Measurements from ENCODE around the gene TRAK1. TPM values are rescaled to one million over a fixed set of nuclear protein-coding genes. Genes with fewer than 3 reads are reported as not detected.

Gene TRAK1
- total and polyA plus RNA-seq, 2 donors (not counting 1 experiment from before 2014, with no cell fraction given) = 71.3 to 129 TPM

GRCh38 chr3:42123824-42124658 is 32.9 kb downstream of the TRAK1 start:
- DNase-seq = no peak
- no peak overlapping the region for H3K27ac Mint-ChIP-seq
- intact Hi-C loops (cut with micrococcal nuclease) = no loop called here
- H3K4me1 ChIP-seq (ENCODE audit: control insufficient read depth in 2 of 2, insufficient read depth in 2 of 2, low read length in 2 of 2) = peaks cover 46 to 49% of the 10 kb centered on the region in 2 donors
- H3K9me3 ChIP-seq (ENCODE audit: control extremely low read depth in 1 of 3, control insufficient read depth in 2 of 3, insufficient read depth in 1 of 3, low read length in 2 of 3) = no peaks in the 10 kb centered on the region
- H3K4me2 ChIP-seq (replicated peaks; ENCODE audit: low read depth, low read length, poor library complexity, severe bottlenecking) = no peak overlapping the region
- ChIA-PET CTCF (interaction anchor here (0.9 to 1.7 kb wide), 2 partner anchors 67 to 69 kb away, joined by 3 to 9 read pairs; no protein-coding TSS in a partner anchor), POLR2A (no interaction called here)
- no peaks in the 10 kb centered on the region for H3K9me3 Mint-ChIP-seq (ENCODE audit: insufficient read depth)
- no peak for TF ChIP-seq EZH2 (IDR thresholded peaks at IDR 0.05; ENCODE audit: borderline replicate concordance, insufficient read depth, low read depth, low read length, poor library complexity, severe bottlenecking)
- no peak for TF ChIP-seq CTCF (IDR thresholded peaks at IDR 0.05)
- no peak overlapping the region for H3K4me3 Mint-ChIP-seq
- H3K27me3 Mint-ChIP-seq = no peaks in the 10 kb centered on the region
- H3K4me1 Mint-ChIP-seq = peaks cover 75% of the 10 kb centered on the region
- H3K9ac ChIP-seq (ENCODE audit: low read length) = no peak overlapping the region
- H3K79me2 ChIP-seq (ENCODE audit: control insufficient read depth, insufficient read depth, low read length) = peaks cover 86% of the 10 kb centered on the region
- WGBS (ENCODE audit: insufficient coverage) = 100% methylated on average over 4 of the region's 5 CpGs
- H4K20me1 ChIP-seq (ENCODE audit: control insufficient read depth, insufficient read depth, low read length, poor library complexity, severe bottlenecking) = peaks cover 68% of the 10 kb centered on the region
- no peak overlapping the region for H2AFZ ChIP-seq (ENCODE audit: insufficient read depth, low read depth, low read length, poor library complexity, severe bottlenecking)
- no peaks in the 10 kb centered on the region for H3K27me3 ChIP-seq (replicated peaks in 1 of 4; ENCODE audit: control extremely low read depth in 1 of 4, control insufficient read depth in 3 of 4, insufficient read depth in 4 of 4, low read length in 3 of 4)
- peaks cover 7 to 27% of the 10 kb centered on the region in 2 experiments for H3K36me3 ChIP-seq (replicated peaks in 1 of 2; ENCODE audit: control extremely low read depth in 1 of 2, control insufficient read depth in 1 of 2, extremely low read depth in 1 of 2, insufficient read depth in 2 of 2, low read length in 1 of 2)
- no peak for ATAC-seq (ENCODE audit: low read depth)
- H3K4me3 ChIP-seq (ENCODE audit: control extremely low read depth in 1 of 5, extremely low read depth in 1 of 5, insufficient read depth in 1 of 5, low read depth in 2 of 5, low read length in 4 of 5) = no peak overlapping the region
- H3K27ac ChIP-seq (ENCODE audit: low read length in 2 of 2) = no peak overlapping the region

GRCh38 chr3:42127226-42127625 is 36.1 kb downstream of the TRAK1 start:
- intact Hi-C loops (cut with micrococcal nuclease) = no loop called here
- Mint-ChIP-seq H3K9me3 (ENCODE audit: insufficient read depth) (no peaks in the 10 kb centered on the region), H3K4me1 (peaks cover 59% of the 10 kb centered on the region), H3K27me3 (no peaks in the 10 kb centered on the region), H3K27ac (peak overlapping the region; percentile 76), H3K4me3 (peak overlapping the region; percentile 39)
- TF ChIP-seq EZH2 (IDR thresholded peaks at IDR 0.05; ENCODE audit: borderline replicate concordance, insufficient read depth, low read depth, low read length, poor library complexity, severe bottlenecking) (no peak), CTCF (IDR thresholded peaks at IDR 0.05) (no peak)
- peak overlapping the region; percentile 44 for H3K4me2 ChIP-seq (replicated peaks; ENCODE audit: low read depth, low read length, poor library complexity, severe bottlenecking)
- ChIA-PET POLR2A (no interaction called here), CTCF (interaction anchor here (0.6 to 0.9 kb wide), 2 partner anchors 64 to 174 kb away, joined by 3 read pairs; no protein-coding TSS in a partner anchor)
- H3K36me3 ChIP-seq (replicated peaks in 1 of 2; ENCODE audit: control extremely low read depth in 1 of 2, control insufficient read depth in 1 of 2, extremely low read depth in 1 of 2, insufficient read depth in 2 of 2, low read length in 1 of 2) = peaks cover 10 to 43% of the 10 kb centered on the region in 2 experiments
- ATAC-seq (ENCODE audit: low read depth) (peak; percentile 69), DNase-seq (peak; percentile 51)
- H3K4me3 ChIP-seq (ENCODE audit: control extremely low read depth in 1 of 5, extremely low read depth in 1 of 5, insufficient read depth in 1 of 5, low read depth in 2 of 5, low read length in 4 of 5) = no peak overlapping the region
- no CpG with 5 or more reads among the region's 3 CpGs for WGBS (ENCODE audit: insufficient coverage)
- no peak overlapping the region for H2AFZ ChIP-seq (ENCODE audit: insufficient read depth, low read depth, low read length, poor library complexity, severe bottlenecking)
- H3K9ac ChIP-seq (ENCODE audit: low read length) = no peak overlapping the region
- no peaks in the 10 kb centered on the region for H3K27me3 ChIP-seq (replicated peaks in 1 of 4; ENCODE audit: control extremely low read depth in 1 of 4, control insufficient read depth in 3 of 4, insufficient read depth in 4 of 4, low read length in 3 of 4)
- peaks cover 71% of the 10 kb centered on the region for H4K20me1 ChIP-seq (ENCODE audit: control insufficient read depth, insufficient read depth, low read length, poor library complexity, severe bottlenecking)
- H3K4me1 ChIP-seq (ENCODE audit: control insufficient read depth in 2 of 2, insufficient read depth in 2 of 2, low read length in 2 of 2) = peaks cover 36 to 41% of the 10 kb centered on the region in 2 donors
- peaks cover 84% of the 10 kb centered on the region for H3K79me2 ChIP-seq (ENCODE audit: control insufficient read depth, insufficient read depth, low read length)
- peak overlapping the region; percentile 2 to 42 for H3K27ac ChIP-seq (ENCODE audit: low read length in 2 of 2)
- H3K9me3 ChIP-seq (ENCODE audit: control extremely low read depth in 1 of 3, control insufficient read depth in 2 of 3, insufficient read depth in 1 of 3, low read length in 2 of 3) = no peaks in the 10 kb centered on the region

Data from B cell (primary cell).